ENCODE data around the gene ATP8A1. TPM values are rescaled to one million over a fixed set of nuclear protein-coding genes. Genes with fewer than 3 reads are reported as not detected.

ATP8A1 gene
- total RNA-seq, 2 donors from 2014 or later, result 17.9 to 18.7 TPM

DNA sequence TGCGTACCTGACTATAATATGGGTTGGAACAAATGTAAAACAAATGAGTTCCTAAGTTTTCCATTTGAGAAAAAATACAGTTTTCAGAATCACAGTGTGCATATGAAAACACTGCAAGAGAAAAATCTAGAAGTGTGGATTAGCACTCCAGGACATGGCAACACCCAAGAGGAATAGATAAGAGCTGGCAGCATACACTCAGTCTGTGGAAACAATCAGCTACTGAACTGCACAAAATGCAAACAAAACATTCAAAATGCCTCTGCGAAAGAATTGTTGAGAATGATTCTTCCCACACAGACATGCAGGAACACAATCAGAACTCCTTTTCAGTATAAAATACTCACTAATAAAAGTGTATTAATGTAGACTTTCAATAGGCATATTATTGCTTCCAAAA lies 39.9 kb downstream of the ATP8A1 start:
- DNase-seq, result no peak
- Histone ChIP-seq H3K4me1 (ENCODE audit: control insufficient read depth, insufficient read depth, low read length) (no peaks in the 10 kb centered on the region), H3K9me3 (ENCODE audit: control insufficient read depth, low read length) (no peaks in the 10 kb centered on the region), H3K27me3 (ENCODE audit: control insufficient read depth, insufficient read depth, low read length, poor library complexity, severe bottlenecking) (no peaks in the 10 kb centered on the region), H3K27ac (ENCODE audit: low read depth, low read length) (no peak overlapping the region), H3K9ac (ENCODE audit: extremely low read depth, low read length, poor library complexity, severe bottlenecking) (no peak overlapping the region), H3K36me3 (ENCODE audit: control insufficient read depth, insufficient read depth, low read length) (peaks cover 5% of the 10 kb centered on the region), H3K4me3 (ENCODE audit: low read length) (no peak overlapping the region)
- H3K27me3 Mint-ChIP-seq (ENCODE audit: insufficient read depth), result no peaks in the 10 kb centered on the region
- H3K27ac Mint-ChIP-seq, result no peak overlapping the region
- TF ChIP-seq CTCF (conservative IDR thresholded peaks at IDR 0.05), result no peak
- no peaks in the 10 kb centered on the region for H3K9me3 Mint-ChIP-seq
- WGBS, 2 experiments (ENCODE audit: insufficient coverage in 1 of 2, insufficient read length in 1 of 2), result 98 to 100% methylated on average over 1 to 2 of the region's 2 CpGs
- no peak overlapping the region for H3K4me3 Mint-ChIP-seq
- H3K36me3 Mint-ChIP-seq (ENCODE audit: low read depth), result peaks cover 8% of the 10 kb centered on the region
- peaks cover 18% of the 10 kb centered on the region for H3K4me1 Mint-ChIP-seq

- peaks cover 20% of the 10 kb centered on the region for H3K4me1 Mint-ChIP-seq
- H3K27me3 Mint-ChIP-seq (ENCODE audit: insufficient read depth), result no peaks in the 10 kb centered on the region
- 94 to 100% methylated on average over 3 to 6 of the region's 6 CpGs for WGBS, 2 experiments (ENCODE audit: insufficient coverage in 1 of 2, insufficient read length in 1 of 2)
These were observed 40.3 kb downstream of the ATP8A1 start for GRCh38 chr4:42616572-42616971.

GRCh38 chr4:42615131-42615763 lies 41.7 kb downstream of the ATP8A1 start:
- DNase-seq, result no peak
- peaks cover 5% of the 10 kb centered on the region for H3K36me3 ChIP-seq (ENCODE audit: control insufficient read depth, insufficient read depth, low read length)
- H3K27ac ChIP-seq (ENCODE audit: low read depth, low read length), result no peak overlapping the region
- no peaks in the 10 kb centered on the region for H3K27me3 ChIP-seq (ENCODE audit: control insufficient read depth, insufficient read depth, low read length, poor library complexity, severe bottlenecking)
- Mint-ChIP-seq H3K9me3 (no peaks in the 10 kb centered on the region), H3K4me3 (no peak overlapping the region), H3K27ac (no peak overlapping the region), H3K27me3 (ENCODE audit: insufficient read depth) (no peaks in the 10 kb centered on the region), H3K36me3 (ENCODE audit: low read depth) (peaks cover 5% of the 10 kb centered on the region), H3K4me1 (peaks cover 28% of the 10 kb centered on the region)
- H3K9ac ChIP-seq (ENCODE audit: extremely low read depth, low read length, poor library complexity, severe bottlenecking), result no peak overlapping the region
- 83 to 96% methylated on average over 1 to 2 of the region's 2 CpGs for WGBS, 2 experiments (ENCODE audit: insufficient coverage in 1 of 2, insufficient read length in 1 of 2)
- no peak for TF ChIP-seq CTCF (conservative IDR thresholded peaks at IDR 0.05)
- H3K4me1 ChIP-seq (ENCODE audit: control insufficient read depth, insufficient read depth, low read length), result no peaks in the 10 kb centered on the region
- H3K4me3 ChIP-seq (ENCODE audit: low read length), result no peak overlapping the region
- H3K9me3 ChIP-seq (ENCODE audit: control insufficient read depth, low read length), result no peaks in the 10 kb centered on the region

More at GRCh38 chr4:42616572-42616971, 40.3 kb downstream of the ATP8A1 start:
- no peak overlapping the region for H3K27ac Mint-ChIP-seq
- no peaks in the 10 kb centered on the region for H3K9me3 Mint-ChIP-seq
- Histone ChIP-seq H3K4me1 (ENCODE audit: control insufficient read depth, insufficient read depth, low read length) (no peaks in the 10 kb centered on the region), H3K4me3 (ENCODE audit: low read length) (no peak overlapping the region), H3K9me3 (ENCODE audit: control insufficient read depth, low read length) (no peaks in the 10 kb centered on the region), H3K36me3 (ENCODE audit: control insufficient read depth, insufficient read depth, low read length) (peaks cover 5% of the 10 kb centered on the region), H3K9ac (ENCODE audit: extremely low read depth, low read length, poor library complexity, severe bottlenecking) (no peak overlapping the region), H3K27ac (ENCODE audit: low read depth, low read length) (no peak overlapping the region), H3K27me3 (ENCODE audit: control insufficient read depth, insufficient read depth, low read length, poor library complexity, severe bottlenecking) (no peaks in the 10 kb centered on the region)
- no peak for DNase-seq
- no peak overlapping the region for H3K4me3 Mint-ChIP-seq
- H3K36me3 Mint-ChIP-seq (ENCODE audit: low read depth), result peaks cover 5% of the 10 kb centered on the region
- TF ChIP-seq CTCF (conservative IDR thresholded peaks at IDR 0.05), result no peak

Data from endodermal cell (in vitro differentiated cells).